Bronchial epithelial cell (primary cell): ENCODE measurements around the gene ST8SIA5. TPM values are rescaled to one million over a fixed set of nuclear protein-coding genes. Genes with fewer than 3 reads are reported as not detected.

ENCODE experiments used
- DNase-seq: peaks from one replicate; pipeline ENCODE4 v3.0.0-alpha.2; 2010; ENCODE audit warnings: low read depth
- FAIRE-seq: peaks from 2 replicates; lab custom pipeline; 2011; peaks lifted over from hg19 to GRCh38; lab: Jason Lieb, UNC
- H3K27me3 ChIP-seq: 2 replicates; pipeline ENCODE4 v1.5.1; 2011; ENCODE audit warnings: low read length; ENCODE audit not compliant: control insufficient read depth, insufficient read depth
- H3K36me3 ChIP-seq: 2 replicates; pipeline ENCODE4 v1.5.1; 2011; ENCODE audit warnings: low read length; ENCODE audit not compliant: control insufficient read depth, insufficient read depth
- H3K4me3 ChIP-seq: 2 replicates; pipeline ENCODE4 v1.5.1; 2011; ENCODE audit warnings: mild to moderate bottlenecking, low read depth, low read length, control low read depth
- total RNA-seq: library from RNA; depleted of rRNA; stranded (reverse); fragments of >200 nt; gene quantifications from 2 replicates; pipeline ENCODE4 v1.2.1, GENCODE V29; 2014
- TF ChIP-seq, protein P1 (sequence below): IDR thresholded peaks from 2 replicates; pipeline ENCODE4 v1.5.1; 2011; ENCODE audit warnings: mild to moderate bottlenecking, moderate library complexity, low read length, control low read depth, inconsistent platforms; ENCODE audit not compliant: insufficient read depth, severe bottlenecking

The ST8SIA5 gene
- total RNA-seq, 1 donor from 2014 or later, result not detected

DNA sequence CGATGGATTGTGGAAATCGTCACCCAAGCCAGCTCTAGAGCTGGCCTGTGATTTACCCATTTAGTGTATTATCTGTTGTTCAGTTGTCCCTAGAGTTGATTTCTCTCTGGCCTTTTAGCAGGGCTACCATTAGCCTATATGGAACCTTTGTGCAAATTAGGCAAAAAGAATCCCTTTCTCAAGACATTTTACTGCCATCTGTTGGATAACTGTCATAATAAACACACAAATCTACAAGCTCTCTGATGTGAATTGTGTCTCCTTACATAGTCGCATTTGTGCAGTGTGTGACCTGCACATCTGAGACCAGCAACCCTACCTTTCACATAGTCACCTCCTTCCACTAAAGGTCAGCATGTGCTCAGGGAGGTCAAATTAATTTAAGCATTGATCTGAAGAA, 133.9 kb downstream of the ST8SIA5 start:
- Histone ChIP-seq H3K36me3 (no peaks in the 10 kb centered on the region), H3K27me3 (no peaks in the 10 kb centered on the region), H3K4me3 (no peak overlapping the region)
- TF ChIP-seq, protein P1, sequence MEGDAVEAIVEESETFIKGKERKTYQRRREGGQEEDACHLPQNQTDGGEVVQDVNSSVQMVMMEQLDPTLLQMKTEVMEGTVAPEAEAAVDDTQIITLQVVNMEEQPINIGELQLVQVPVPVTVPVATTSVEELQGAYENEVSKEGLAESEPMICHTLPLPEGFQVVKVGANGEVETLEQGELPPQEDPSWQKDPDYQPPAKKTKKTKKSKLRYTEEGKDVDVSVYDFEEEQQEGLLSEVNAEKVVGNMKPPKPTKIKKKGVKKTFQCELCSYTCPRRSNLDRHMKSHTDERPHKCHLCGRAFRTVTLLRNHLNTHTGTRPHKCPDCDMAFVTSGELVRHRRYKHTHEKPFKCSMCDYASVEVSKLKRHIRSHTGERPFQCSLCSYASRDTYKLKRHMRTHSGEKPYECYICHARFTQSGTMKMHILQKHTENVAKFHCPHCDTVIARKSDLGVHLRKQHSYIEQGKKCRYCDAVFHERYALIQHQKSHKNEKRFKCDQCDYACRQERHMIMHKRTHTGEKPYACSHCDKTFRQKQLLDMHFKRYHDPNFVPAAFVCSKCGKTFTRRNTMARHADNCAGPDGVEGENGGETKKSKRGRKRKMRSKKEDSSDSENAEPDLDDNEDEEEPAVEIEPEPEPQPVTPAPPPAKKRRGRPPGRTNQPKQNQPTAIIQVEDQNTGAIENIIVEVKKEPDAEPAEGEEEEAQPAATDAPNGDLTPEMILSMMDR, result peak; percentile 5
- DNase-seq, result peak; percentile 45
- no peak for FAIRE-seq

DNA sequence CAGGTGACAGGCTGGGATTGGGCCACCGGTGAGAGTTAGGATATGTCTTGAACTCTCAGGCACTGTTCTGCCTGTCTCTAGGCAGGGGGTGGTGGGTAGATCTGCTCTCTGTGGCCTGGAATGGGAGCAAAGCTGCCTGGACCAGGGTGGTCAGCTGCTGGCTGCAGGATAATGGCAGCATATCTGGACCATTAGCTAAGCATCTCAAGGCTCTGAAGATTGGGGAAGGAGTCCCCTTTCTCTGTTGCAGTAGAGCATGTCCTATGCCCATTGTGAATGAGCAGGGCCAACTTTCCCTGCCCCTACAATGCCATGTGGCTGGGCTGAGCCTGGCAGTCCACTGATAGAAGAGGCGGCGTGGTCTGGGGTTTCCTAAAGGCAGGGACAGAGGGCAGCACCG, 134.4 kb downstream of the ST8SIA5 start:
- TF ChIP-seq, protein P1, result no peak
- Histone ChIP-seq H3K36me3 (no peaks in the 10 kb centered on the region), H3K4me3 (no peak overlapping the region), H3K27me3 (no peaks in the 10 kb centered on the region)
- DNase-seq, result no peak
- no peak for FAIRE-seq

DNA sequence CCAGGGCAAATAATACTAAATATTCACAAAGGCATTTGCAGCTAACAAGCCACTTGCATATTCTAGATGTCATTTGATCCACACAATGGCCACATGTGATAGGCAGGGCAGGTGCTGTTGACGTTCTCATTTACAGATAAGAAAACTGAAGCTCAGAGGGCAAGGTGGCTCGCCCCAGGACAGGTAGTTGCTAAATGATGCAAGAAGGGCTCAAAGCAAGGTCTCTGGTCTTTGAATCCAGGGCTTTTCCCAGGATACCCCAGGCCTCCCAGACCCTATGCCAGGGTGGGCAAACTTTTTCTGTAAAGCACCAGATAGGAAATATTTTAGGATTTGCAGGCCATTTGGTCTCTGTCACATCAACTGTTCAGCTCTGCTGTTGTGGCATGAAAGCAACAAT, 135.0 kb downstream of the ST8SIA5 start:
- H3K4me3 ChIP-seq, result no peak overlapping the region
- no peaks in the 10 kb centered on the region for H3K27me3 ChIP-seq
- DNase-seq (no peak), FAIRE-seq (no peak)
- TF ChIP-seq, protein P1, result no peak
- no peaks in the 10 kb centered on the region for H3K36me3 ChIP-seq

DNA sequence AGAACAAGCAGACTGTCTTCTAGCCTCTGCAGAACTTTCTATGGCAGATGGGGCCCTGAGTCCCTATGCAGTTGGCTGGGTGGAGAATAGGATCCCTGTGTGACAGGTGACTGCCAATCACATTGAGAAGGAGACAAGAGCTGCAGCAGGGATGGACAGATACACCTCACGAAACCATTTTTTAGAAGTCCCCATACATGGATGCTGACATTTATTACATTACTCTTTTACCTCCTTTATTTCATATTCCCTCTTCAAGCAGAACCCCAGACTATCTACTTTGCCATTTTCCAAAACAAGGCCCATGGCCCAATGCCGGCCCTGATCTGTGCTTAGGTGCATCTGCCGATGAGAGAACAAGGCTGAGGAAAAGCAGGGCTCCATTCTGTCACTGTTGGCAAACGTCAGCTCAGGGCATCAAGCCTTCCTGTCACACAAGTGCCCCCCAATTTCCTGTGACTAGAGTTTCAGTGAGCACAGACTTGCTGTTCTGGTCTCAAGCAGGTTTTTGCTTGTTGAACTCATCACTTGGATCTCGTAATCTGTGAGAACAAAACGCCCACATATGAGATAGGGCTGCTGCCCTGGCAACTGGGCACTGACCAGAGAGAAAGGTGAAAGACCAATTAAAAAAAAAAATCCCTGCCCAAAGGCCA, 135.6 kb downstream of the ST8SIA5 start:
- DNase-seq (peak; percentile 19), FAIRE-seq (no peak)
- no peak overlapping the region for H3K4me3 ChIP-seq
- H3K27me3 ChIP-seq, result no peaks in the 10 kb centered on the region
- TF ChIP-seq, protein P1, result no peak
- no peaks in the 10 kb centered on the region for H3K36me3 ChIP-seq

DNA sequence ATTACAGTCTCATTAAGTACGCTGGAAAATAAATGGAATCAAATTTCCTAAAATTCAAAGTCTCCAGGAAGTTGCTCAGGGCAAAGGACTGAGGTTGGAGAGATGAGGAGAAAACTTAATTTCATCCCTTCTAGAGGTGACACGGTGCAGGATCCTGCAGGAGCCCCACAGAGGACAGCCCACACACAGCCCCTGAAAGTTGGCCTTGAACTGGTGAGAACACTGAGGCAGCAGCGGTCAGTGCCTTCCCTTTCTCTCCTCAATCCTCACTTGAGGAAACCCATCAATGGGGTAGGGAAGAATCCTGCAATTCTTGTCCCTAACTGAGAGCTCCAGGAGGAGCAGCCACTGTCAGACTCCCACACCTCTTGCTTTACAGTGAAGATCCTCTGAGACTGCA, 137.3 kb downstream of the ST8SIA5 start:
- H3K27me3 ChIP-seq, result no peaks in the 10 kb centered on the region
- H3K36me3 ChIP-seq, result no peaks in the 10 kb centered on the region
- no peak overlapping the region for H3K4me3 ChIP-seq
- DNase-seq (no peak), FAIRE-seq (no peak)
- TF ChIP-seq, protein P1, result no peak

Other genes with a start within 250 kb of the ST8SIA5 start
- gene LOXHD1, start 99.8 kb downstream of the ST8SIA5 start, total RNA-seq, result not detected in 2 replicates
- 12.9 and 13.7 TPM in 2 replicates for gene PIAS2, start 160.5 kb upstream of the ST8SIA5 start, total RNA-seq
- under 0.01 and 0.77 TPM in 2 replicates for gene KATNAL2, start 160.5 kb upstream of the ST8SIA5 start, total RNA-seq